Measurements from ENCODE around the gene TCEAL3. TPM values are rescaled to one million over a fixed set of nuclear protein-coding genes. Genes with fewer than 3 reads are reported as not detected.

The TCEAL3 gene, protein sequence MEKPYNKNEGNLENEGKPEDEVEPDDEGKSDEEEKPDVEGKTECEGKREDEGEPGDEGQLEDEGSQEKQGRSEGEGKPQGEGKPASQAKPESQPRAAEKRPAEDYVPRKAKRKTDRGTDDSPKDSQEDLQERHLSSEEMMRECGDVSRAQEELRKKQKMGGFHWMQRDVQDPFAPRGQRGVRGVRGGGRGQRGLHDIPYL
- polyA plus RNA-seq, result 31.2 and 51.0 TPM in 2 replicates

DNA sequence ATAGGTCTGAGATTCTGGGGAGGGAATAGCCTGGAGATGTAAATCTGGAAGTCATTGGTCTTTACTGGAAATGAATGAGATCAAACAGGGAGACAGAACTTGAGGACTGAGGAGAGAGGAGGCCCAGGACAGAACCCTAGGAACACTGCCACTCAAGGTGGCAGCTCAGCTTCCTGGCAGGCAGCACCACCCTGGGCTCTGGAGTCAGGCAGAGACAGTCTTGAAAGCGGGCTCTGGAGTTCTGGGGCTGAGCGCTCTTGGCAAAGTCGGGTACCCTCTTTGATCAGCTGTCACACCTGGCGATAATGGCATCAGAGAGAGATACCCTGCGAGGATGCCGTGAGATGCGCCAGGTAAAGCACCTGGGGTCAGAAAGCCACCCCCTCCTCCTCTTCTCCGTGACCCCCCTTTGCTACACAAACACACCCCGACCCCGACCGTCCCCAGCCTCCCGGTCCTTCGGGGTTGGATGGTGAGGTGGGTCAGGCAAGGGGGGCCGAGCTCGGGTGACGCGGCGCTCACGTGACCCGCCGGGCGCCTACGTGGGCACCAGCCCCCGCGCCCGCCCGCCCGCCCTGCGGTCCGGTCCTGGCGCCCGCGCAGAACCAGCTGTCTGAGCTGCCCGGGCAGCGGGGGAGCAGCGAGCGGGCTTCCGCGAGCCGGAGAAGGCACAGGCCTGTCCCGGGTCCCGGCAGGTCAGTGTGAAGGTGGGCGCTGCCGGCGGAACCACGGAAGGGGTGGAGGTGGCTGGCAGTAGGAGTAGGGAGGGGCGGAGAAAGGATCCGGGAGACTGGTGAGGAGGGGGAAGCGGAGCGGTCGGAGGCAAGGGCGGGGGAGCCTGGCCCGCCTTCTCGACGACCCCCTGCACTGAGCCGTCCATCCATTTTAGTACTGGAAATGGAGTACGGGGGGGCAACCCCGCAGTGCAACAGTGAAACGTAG, at the start of gene TCEAL3:
TCEAL3 (plus strand) TSS at position 600 of the 942 bp plus-strand sequence. CDS start 1,102 bp downstream, outside the sequence.

DNA sequence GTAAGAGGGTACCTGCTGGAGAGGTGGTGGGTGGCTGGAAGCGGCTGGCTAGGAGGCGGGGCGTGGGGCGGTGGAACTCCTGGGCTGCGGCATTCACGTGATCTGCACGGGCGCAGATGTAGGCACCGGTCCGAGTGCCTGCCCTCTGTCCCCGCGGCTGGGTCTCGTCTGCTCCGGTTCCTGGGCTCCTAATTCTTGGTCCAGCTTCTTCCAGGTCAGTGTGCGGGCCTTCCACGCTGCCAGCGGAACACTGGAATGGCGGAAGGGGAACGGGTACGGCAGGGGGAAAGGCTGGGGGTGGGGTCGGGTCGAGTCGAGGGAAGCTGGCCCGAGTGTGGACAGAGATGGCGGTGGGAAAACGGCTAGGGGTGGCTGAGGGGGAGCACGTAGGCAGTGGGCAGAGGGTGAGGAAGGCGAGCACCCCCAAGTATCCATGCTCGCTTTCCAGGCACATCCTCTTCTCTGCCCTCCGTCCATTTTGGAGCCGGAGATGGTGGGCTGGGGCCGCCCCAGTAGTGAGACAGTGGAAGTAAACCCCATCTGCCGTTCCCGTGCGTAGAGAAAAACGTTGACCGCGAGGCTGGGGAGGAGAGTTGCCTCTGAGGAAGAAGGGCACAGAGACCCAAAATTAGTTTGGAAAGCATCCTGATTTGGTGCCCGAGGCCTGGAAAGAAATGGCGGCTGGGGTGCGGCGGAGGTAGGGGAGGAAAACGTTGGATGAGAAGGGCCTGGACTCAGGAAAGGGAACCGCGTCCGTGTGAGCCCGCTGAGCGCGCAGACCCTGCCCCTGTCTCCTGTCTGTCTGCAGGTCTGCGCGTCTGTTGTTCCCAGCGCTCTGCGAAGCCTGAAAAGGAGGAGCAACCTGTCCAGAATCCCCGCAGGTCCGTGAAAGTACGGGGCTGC, 22.1 kb upstream of the TCEAL3 start, which contains the start of gene TCEAL4:
TCEAL4 (plus strand) TSS at position 105 of the 903 bp plus-strand sequence. CDS start 1,161 bp downstream, outside the sequence.

DNA sequence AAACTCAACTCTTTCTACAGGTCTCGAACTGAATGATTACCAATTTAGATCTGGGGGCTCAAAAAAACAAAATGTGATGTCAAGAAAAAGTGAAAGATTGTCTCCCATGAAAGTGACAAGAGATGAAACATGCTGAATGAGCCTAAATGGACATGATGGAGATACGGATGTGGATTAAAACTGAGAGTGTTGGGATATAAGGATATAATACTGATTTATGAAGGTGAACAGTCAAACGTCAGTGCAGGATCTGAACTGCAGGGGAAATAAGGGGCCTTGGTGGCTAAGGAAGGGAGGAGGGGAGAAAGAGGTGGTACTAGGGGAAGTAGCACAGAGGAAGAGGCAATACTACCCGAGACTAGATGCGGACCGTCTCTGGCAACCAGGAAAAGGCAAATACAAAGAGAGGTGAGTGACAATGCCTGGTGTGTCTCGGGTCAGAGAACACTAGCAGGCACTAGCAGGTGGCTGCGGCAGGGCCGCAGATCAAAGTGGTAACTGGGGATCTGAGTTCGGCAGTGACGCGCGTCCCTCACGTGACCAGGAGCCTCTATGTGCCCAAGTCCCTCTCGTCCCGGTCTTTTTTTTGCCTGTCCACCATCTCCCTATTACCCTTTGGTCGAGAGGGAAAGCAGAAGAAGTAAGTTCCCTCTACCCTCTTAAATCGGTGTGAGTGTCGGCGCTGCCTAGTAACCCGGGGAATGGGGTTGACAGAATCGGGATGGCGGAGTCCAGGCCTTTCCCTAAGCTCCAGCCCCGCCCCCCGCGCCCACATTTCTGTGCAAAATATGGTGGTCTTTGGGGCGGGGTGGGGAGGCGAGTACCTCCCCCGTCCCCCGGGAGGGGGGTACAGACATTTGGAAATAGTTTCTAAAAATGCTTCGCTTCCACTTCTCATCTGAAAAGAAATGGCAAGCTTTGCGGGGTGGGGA, 20.9 kb downstream of the TCEAL3 start, which contains the start of gene TCEAL1:
TCEAL1 (plus strand) TSS at position 590 of the 932 bp plus-strand sequence. CDS start 942 bp downstream, outside the sequence.

Other genes starting within 250 kb of the TCEAL3 start
- gene BEX3, start 231.4 kb upstream of the TCEAL3 start, polyA plus RNA-seq, result 2,370 and 2,399 TPM in 2 replicates
- gene RAB40A, start 88.5 kb upstream of the TCEAL3 start, polyA plus RNA-seq, result 0.27 TPM in 1 of 2 replicates, not detected in the other
- gene TCEAL4, start 22.4 kb upstream of the TCEAL3 start, polyA plus RNA-seq, result 292 and 303 TPM in 2 replicates
- gene TCEAL1, start 21.0 kb downstream of the TCEAL3 start, polyA plus RNA-seq, result 77.7 and 137 TPM in 2 replicates
- gene MORF4L2, start 78.7 kb downstream of the TCEAL3 start, polyA plus RNA-seq, result 226 and 282 TPM in 2 replicates
- not detected in 2 replicates for gene TMEM31, start 102.9 kb downstream of the TCEAL3 start, polyA plus RNA-seq
- gene PLP1, start 168.9 kb downstream of the TCEAL3 start, polyA plus RNA-seq, result 23.2 and 43.0 TPM in 2 replicates
- gene RAB9B, start 224.3 kb downstream of the TCEAL3 start, polyA plus RNA-seq, result 15.4 and 16.3 TPM in 2 replicates